ENCODE data around the gene HPCAL4. TPM values are rescaled to one million over a fixed set of nuclear protein-coding genes. Genes with fewer than 3 reads are reported as not detected.

HPCAL4 gene
- total and polyA plus RNA-seq, 9 of the 15 experiments (the other 6 are each of a cell fraction or from before 2014, with no cell fraction given), result 0.01 to 0.04 (median 0.04) TPM; not detected in 4

DNA sequence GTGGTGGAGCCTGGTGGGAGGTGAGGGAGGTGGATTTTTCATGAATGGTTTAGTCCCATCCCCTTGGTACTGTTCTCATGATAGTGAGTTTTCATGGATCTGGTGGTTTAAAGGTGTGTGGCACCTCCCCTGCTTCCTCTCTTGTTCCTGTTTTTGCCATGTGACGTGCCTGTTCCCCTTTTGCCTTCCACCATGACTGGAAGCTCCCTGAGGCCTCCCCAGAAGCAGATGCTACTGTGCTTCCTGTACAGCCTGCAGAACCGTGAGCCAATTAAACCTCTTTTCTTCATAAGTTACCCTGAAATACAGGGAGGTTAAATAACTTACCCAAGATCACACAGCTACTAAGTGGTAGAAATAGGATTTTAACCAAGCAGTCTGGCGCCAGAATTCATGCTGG lies 47.5 kb downstream of the HPCAL4 start (continued):
- TF ChIP-seq, protein P1, sequence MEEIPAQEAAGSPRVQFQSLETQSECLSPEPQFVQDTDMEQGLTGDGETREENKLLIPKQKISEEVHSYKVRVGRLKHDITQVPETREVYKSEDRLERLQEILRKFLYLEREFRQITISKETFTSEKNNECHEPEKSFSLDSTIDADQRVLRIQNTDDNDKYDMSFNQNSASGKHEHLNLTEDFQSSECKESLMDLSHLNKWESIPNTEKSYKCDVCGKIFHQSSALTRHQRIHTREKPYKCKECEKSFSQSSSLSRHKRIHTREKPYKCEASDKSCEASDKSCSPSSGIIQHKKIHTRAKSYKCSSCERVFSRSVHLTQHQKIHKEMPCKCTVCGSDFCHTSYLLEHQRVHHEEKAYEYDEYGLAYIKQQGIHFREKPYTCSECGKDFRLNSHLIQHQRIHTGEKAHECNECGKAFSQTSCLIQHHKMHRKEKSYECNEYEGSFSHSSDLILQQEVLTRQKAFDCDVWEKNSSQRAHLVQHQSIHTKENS (CRISPR knock-in tag; IDR thresholded peaks at IDR 0.05), result no peak
- TF ChIP-seq FOXJ2 (tag; IDR thresholded peaks at IDR 0.05) (no peak), ZNF354B (CRISPR knock-in tag; IDR thresholded peaks at IDR 0.05) (no peak), ETV1 (tag; conservative IDR thresholded peaks at IDR 0.05; ENCODE audit: low read depth) (0 out of 2 replicates have a peak, but pooled peaks have one; percentile 12), GABPA (tag; conservative IDR thresholded peaks at IDR 0.05; ENCODE audit: low read depth) (no peak), ZFX (CRISPR knock-in tag; IDR thresholded peaks at IDR 0.05) (no peak), TRIM28 (IDR thresholded peaks at IDR 0.05) (0 out of 2 replicates have a peak, but pooled peaks have one; percentile 34), MAFG (tag; conservative IDR thresholded peaks at IDR 0.05) (no peak), EP400 (IDR thresholded peaks at IDR 0.05) (no peak), SIN3B (IDR thresholded peaks at IDR 0.05; ENCODE audit: low read depth) (no peak), ZNF778 (CRISPR knock-in tag; IDR thresholded peaks at IDR 0.05) (no peak), ZNF316 (IDR thresholded peaks at IDR 0.05) (peak; percentile 66), TOE1 (IDR thresholded peaks at IDR 0.05; ENCODE audit: borderline replicate concordance) (no peak), TOE1 (CRISPR knock-in tag; IDR thresholded peaks at IDR 0.05; ENCODE audit: borderline replicate concordance, low read depth) (no peak)
- TF ChIP-seq, protein P2, sequence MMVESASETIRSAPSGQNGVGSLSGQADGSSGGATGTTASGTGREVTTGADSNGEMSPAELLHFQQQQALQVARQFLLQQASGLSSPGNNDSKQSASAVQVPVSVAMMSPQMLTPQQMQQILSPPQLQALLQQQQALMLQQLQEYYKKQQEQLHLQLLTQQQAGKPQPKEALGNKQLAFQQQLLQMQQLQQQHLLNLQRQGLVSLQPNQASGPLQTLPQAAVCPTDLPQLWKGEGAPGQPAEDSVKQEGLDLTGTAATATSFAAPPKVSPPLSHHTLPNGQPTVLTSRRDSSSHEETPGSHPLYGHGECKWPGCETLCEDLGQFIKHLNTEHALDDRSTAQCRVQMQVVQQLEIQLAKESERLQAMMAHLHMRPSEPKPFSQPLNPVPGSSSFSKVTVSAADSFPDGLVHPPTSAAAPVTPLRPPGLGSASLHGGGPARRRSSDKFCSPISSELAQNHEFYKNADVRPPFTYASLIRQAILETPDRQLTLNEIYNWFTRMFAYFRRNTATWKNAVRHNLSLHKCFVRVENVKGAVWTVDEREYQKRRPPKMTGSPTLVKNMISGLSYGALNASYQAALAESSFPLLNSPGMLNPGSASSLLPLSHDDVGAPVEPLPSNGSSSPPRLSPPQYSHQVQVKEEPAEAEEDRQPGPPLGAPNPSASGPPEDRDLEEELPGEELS (CRISPR knock-in tag; IDR thresholded peaks at IDR 0.05; ENCODE audit: borderline replicate concordance), result no peak
- TF ChIP-seq, protein P3, sequence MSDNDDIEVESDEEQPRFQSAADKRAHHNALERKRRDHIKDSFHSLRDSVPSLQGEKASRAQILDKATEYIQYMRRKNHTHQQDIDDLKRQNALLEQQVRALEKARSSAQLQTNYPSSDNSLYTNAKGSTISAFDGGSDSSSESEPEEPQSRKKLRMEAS (CRISPR knock-in tag; IDR thresholded peaks at IDR 0.05), result no peak
